Measurements from ENCODE around the gene DLX5. TPM values are rescaled to one million over a fixed set of nuclear protein-coding genes. Genes with fewer than 3 reads are reported as not detected.

The DLX5 gene
- total RNA-seq, 4 donors from 2014 or later = 0.66 TPM; not detected in 3

DNA sequence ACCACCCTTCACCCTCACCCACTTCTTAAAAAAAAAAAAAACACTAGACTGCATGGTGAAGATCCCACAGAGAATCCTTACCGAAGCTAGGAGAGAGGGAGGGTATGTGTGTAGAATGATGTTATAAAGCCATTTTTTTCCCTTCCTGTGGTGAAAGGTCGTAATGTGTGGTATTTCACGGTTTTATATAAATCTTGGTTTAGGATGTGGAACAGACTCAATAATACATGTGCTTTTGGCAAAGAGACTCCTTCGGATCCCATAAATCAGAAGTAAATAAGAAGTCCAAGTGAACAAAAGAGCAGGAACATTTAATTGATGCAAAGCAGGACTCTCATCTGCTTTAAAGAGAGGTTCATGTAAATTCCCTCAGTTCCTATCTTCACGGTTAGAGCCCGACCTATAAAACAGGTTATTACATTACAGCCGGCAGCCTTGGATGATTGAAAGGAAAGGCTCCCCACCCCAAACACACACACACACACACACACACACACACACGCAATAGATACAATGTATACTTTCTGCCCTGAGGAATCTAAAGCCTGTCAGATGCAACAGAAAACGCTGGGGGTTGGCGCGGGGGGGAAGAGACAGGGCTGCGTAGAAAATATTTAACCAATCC lies 8.8 kb downstream of the DLX5 start:
- TF ChIP-seq, protein P1, sequence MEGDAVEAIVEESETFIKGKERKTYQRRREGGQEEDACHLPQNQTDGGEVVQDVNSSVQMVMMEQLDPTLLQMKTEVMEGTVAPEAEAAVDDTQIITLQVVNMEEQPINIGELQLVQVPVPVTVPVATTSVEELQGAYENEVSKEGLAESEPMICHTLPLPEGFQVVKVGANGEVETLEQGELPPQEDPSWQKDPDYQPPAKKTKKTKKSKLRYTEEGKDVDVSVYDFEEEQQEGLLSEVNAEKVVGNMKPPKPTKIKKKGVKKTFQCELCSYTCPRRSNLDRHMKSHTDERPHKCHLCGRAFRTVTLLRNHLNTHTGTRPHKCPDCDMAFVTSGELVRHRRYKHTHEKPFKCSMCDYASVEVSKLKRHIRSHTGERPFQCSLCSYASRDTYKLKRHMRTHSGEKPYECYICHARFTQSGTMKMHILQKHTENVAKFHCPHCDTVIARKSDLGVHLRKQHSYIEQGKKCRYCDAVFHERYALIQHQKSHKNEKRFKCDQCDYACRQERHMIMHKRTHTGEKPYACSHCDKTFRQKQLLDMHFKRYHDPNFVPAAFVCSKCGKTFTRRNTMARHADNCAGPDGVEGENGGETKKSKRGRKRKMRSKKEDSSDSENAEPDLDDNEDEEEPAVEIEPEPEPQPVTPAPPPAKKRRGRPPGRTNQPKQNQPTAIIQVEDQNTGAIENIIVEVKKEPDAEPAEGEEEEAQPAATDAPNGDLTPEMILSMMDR (IDR thresholded peaks at IDR 0.05; ENCODE audit: low read depth) = no peak

GRCh38 chr7:97015279-97015678 lies 9.4 kb downstream of the DLX5 start:
- TF ChIP-seq, protein P1 (IDR thresholded peaks at IDR 0.05; ENCODE audit: low read depth) = no peak

DNA sequence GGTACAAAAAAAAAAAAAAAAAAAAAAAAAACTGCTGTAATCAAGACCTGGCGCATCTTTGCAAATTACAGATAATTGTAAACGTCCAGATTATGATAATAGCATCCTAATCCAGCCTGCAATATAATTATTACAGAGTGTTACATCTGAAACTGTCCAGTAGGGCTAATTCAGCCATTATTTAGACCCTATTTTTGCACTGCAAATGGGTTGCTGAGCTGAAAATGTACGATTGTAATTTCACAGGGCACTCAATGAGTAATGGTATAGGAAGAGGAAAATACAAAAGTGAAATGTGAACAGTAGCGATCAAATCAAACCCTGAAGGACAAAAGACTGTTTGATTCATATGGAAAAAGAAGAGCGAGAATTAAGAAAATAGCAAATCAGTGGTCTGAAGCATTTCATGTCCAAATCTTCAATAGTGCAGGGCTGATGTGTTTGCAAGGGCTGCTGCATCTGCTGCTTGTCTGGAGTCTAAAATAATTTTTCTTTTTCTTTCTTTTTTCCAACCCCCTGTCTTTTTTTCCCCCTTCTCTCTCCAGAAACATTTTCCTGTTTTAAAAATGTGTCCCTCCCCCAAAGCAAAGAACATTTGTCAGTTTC lies 10.4 kb downstream of the DLX5 start:
- TF ChIP-seq, protein P1 (IDR thresholded peaks at IDR 0.05; ENCODE audit: low read depth) = no peak

- TF ChIP-seq, protein P1 (IDR thresholded peaks at IDR 0.05; ENCODE audit: low read depth) = no peak
These were observed 10.8 kb downstream of the DLX5 start for GRCh38 chr7:97013845-97014134.

- TF ChIP-seq, protein P1 (IDR thresholded peaks at IDR 0.05; ENCODE audit: low read depth) = no peak
These were observed 11.3 kb downstream of the DLX5 start for GRCh38 chr7:97013134-97013844.

GRCh38 chr7:97012365-97013133 lies 12.1 kb downstream of the DLX5 start:
- TF ChIP-seq, protein P1 (IDR thresholded peaks at IDR 0.05; ENCODE audit: low read depth) = no peak

Data from subcutaneous adipose tissue (tissue), 4 donors.